Subcutaneous adipose tissue (tissue), 4 donors: ENCODE measurements around the gene CCDC85B. TPM values are rescaled to one million over a fixed set of nuclear protein-coding genes. Genes with fewer than 3 reads are reported as not detected.

Experiments used
- CTCF ChIP-seq: fragments of 450-650 bp; IDR thresholded peaks from one replicate; pipeline ENCODE4 v1.5.1; 2016; ENCODE audit warnings: low read depth, mild to moderate bottlenecking, control low read depth, antibody characterized with exemption, moderate library complexity
- total RNA-seq, 4 donors: library from RNA; depleted of rRNA; stranded (reverse); fragments of >200 nt; gene quantifications; one replicate each; pipeline ENCODE4 v1.1.0, GENCODE V29; 2016

The CCDC85B gene
- total RNA-seq, 4 donors from 2014 or later: 15.7 to 59.9 (median 29.3) TPM

- no peak for TF ChIP-seq CTCF
These were observed 35.3 kb upstream of the CCDC85B start for GRCh38 chr11:65854852-65855837.

- no peak for TF ChIP-seq CTCF
These were observed 34.5 kb upstream of the CCDC85B start for GRCh38 chr11:65855927-65856363.

GRCh38 chr11:65856689-65857499, 33.6 kb upstream of the CCDC85B start:
- no peak for TF ChIP-seq CTCF

GRCh38 chr11:65857500-65857852, 33.0 kb upstream of the CCDC85B start:
- no peak for TF ChIP-seq CTCF

- no peak for TF ChIP-seq CTCF
These were observed 32.4 kb upstream of the CCDC85B start, which contains the start of gene CFL1 for GRCh38 chr11:65857853-65858680. Gene CFL1, minus strand, starts transcription at chr11:65858180. Its CDS starts 81 bp downstream, at chr11:65858099.

GRCh38 chr11:65858681-65859087, 31.8 kb upstream of the CCDC85B start:
- TF ChIP-seq CTCF: no peak
